ENCODE results near the gene KRTAP5-3. TPM values are rescaled to one million over a fixed set of nuclear protein-coding genes. Genes with fewer than 3 reads are reported as not detected.

The KRTAP5-3 gene
- total and polyA plus RNA-seq, 2 of the 13 experiments (the other 11 are each of a cell fraction or from before 2014, with no cell fraction given): not detected

- no peak for ATAC-seq
- H3K4me3 ChIP-seq (replicated peaks in 1 of 3; ENCODE audit: insufficient read depth in 1 of 3, low read depth in 2 of 3, low read length in 3 of 3): peak overlapping the region in 2 of 3 experiments; percentile 72 to 78; a peak in 3 of 6 replicates
- peaks cover 33% of the 10 kb centered on the region; the same call in 1 of the 2 replicates for H4K20me1 ChIP-seq (ENCODE audit: insufficient read depth, low read length)
- in situ Hi-C loops (cut with HindIII; ENCODE audit: extremely low pct_ligation_motif_present, low pct_unique_long_range_greater_than_20kb): no loop called here
- TF ChIP-seq KDM3A (CRISPR knock-in tag; IDR thresholded peaks at IDR 0.05; ENCODE audit: low read depth) (no peak), ZNF513 (CRISPR knock-in tag; conservative IDR thresholded peaks at IDR 0.05) (no peak), RFXAP (CRISPR knock-in tag; IDR thresholded peaks at IDR 0.05; ENCODE audit: borderline replicate concordance) (no peak), ELK4 (CRISPR knock-in tag; IDR thresholded peaks at IDR 0.05; ENCODE audit: borderline replicate concordance) (no peak), FOXO1 (CRISPR knock-in tag; IDR thresholded peaks at IDR 0.05) (no peak), FOXP4 (CRISPR knock-in tag; IDR thresholded peaks at IDR 0.05) (no peak), TOE1 (CRISPR knock-in tag; IDR thresholded peaks at IDR 0.05) (no peak), WIZ (CRISPR knock-in tag; IDR thresholded peaks at IDR 0.05) (no peak), ZNF782 (CRISPR knock-in tag; IDR thresholded peaks at IDR 0.05; ENCODE audit: borderline replicate concordance) (no peak), ZNF282 (IDR thresholded peaks at IDR 0.05; ENCODE audit: partially characterized antibody) (no peak), HNRNPH1 (optimal IDR thresholded peaks at IDR 0.05; ENCODE audit: low read depth, low read length) (no peak), NAIF1 (CRISPR knock-in tag; IDR thresholded peaks at IDR 0.05; ENCODE audit: borderline replicate concordance) (no peak), FLYWCH1 (CRISPR knock-in tag; IDR thresholded peaks at IDR 0.05) (no peak), AKAP8 (CRISPR knock-in tag; IDR thresholded peaks at IDR 0.05) (no peak), MIXL1 (CRISPR knock-in tag; IDR thresholded peaks at IDR 0.05) (no peak), TARDBP (CRISPR knock-in tag; IDR thresholded peaks at IDR 0.05) (no peak), ZNF34 (CRISPR knock-in tag; IDR thresholded peaks at IDR 0.05; ENCODE audit: borderline replicate concordance) (no peak), REXO4 (CRISPR knock-in tag; IDR thresholded peaks at IDR 0.05; ENCODE audit: borderline replicate concordance) (no peak), MYPOP (CRISPR knock-in tag; IDR thresholded peaks at IDR 0.05) (no peak)
- no peaks in the 10 kb centered on the region for H3K79me2 ChIP-seq (ENCODE audit: insufficient read depth, low read length)
- no peak overlapping the region for H3K27ac ChIP-seq (ENCODE audit: extremely low read length, insufficient read depth, low read length)
- FAIRE-seq: no peak
- H3K36me3 ChIP-seq (replicated peaks in 1 of 2; ENCODE audit: control insufficient read depth in 1 of 2, insufficient read depth in 2 of 2, low read length in 2 of 2): no peaks in the 10 kb centered on the region
- peaks cover 1 to 17% of the 10 kb centered on the region in 2 experiments; a peak in 3 of 5 replicates for H3K27me3 ChIP-seq (ENCODE audit: control insufficient read depth in 1 of 2, insufficient read depth in 2 of 2, low read length in 2 of 2)
- peaks cover 47% of the 10 kb centered on the region for H3K4me1 ChIP-seq (ENCODE audit: insufficient read depth, low read length)
- no peak for DNase-seq (ENCODE audit: low spot score)
- WGBS (ENCODE audit: low lambda C conversion rate): no CpG with 5 or more reads among the region's 91 CpGs
- intact Hi-C loops (cut with micrococcal nuclease; ENCODE audit: unreplicated experiment): no loop called here
- ChIA-PET POLR2A (no interaction called here), CTCF (ENCODE audit: low intra/inter-chr PET ratio, low total read pairs) (no interaction called here)
- no peak overlapping the region for H2AFZ ChIP-seq (ENCODE audit: low read length)
- no TSS peak for BruUV-seq (replicated peaks)
- H3K9ac ChIP-seq (ENCODE audit: insufficient read depth, low read depth, low read length): peak overlapping the region; percentile 84; the same call in 1 of the 2 replicates
- H3K4me2 ChIP-seq (ENCODE audit: low read depth, low read length): peak overlapping the region; percentile 93
- H3K9me3 ChIP-seq (ENCODE audit: low read length): no peaks in the 10 kb centered on the region
Observed at GRCh38 chr11:1571760-1572196, 36.5 kb downstream of the KRTAP5-3 start.
